Endothelial cell (in vitro differentiated cells): ENCODE data around the gene RGS7. TPM values are rescaled to one million over a fixed set of nuclear protein-coding genes. Genes with fewer than 3 reads are reported as not detected.
A peak's percentile ranks its signal among the peaks of the same experiment; 100 is the strongest.
"Not testable (repeated sequence)": the region's sequence is repeated elsewhere in the genome, so short reads cannot be mapped to it uniquely, and the experiment has no call there.

ENCODE experiments used
- DNase-seq: peaks from one replicate; pipeline ENCODE4 v3.0.0; 2021; ENCODE audit warnings: low spot score
- H3K27ac Mint-ChIP-seq: one replicate; pipeline ENCODE4 v1.8.0; 2021; ENCODE audit warnings: mixed read lengths, inconsistent platforms; ENCODE audit not compliant: unreplicated experiment
- H3K27me3 Mint-ChIP-seq: one replicate; pipeline ENCODE4 v1.8.0; 2021; ENCODE audit warnings: mild to moderate bottlenecking, moderate library complexity, mixed read lengths, inconsistent platforms; ENCODE audit not compliant: unreplicated experiment
- H3K36me3 Mint-ChIP-seq: one replicate; pipeline ENCODE4 v1.8.0; 2021; ENCODE audit warnings: mild to moderate bottlenecking, low read depth, mixed read lengths, inconsistent platforms; ENCODE audit not compliant: unreplicated experiment
- H3K4me1 Mint-ChIP-seq: one replicate; pipeline ENCODE4 v1.8.0; 2021; ENCODE audit warnings: mild to moderate bottlenecking, mixed read lengths, inconsistent platforms; ENCODE audit not compliant: unreplicated experiment
- H3K4me3 Mint-ChIP-seq: one replicate; pipeline ENCODE4 v1.8.0; 2021; ENCODE audit warnings: mild to moderate bottlenecking, mixed read lengths, inconsistent platforms; ENCODE audit not compliant: unreplicated experiment
- H3K9me3 Mint-ChIP-seq: one replicate; pipeline ENCODE4 v1.8.0; 2021; ENCODE audit warnings: mixed read lengths, inconsistent platforms; ENCODE audit not compliant: unreplicated experiment
- CTCF ChIP-seq: fragments of 200-600 bp; sonication (generic); IDR thresholded peaks from one replicate; pipeline ENCODE4 v1.5.0; 2021; ENCODE audit warnings: antibody characterized with exemption; ENCODE audit not compliant: unreplicated experiment
- total RNA-seq: library from RNA; stranded (reverse); fragmentation: NEBNext Ultra II Directional; extraction: Animal tissue kit (Norgen Biotek cat#: 25700); gene quantifications from one replicate; pipeline ENCODE4 v1.2.1, GENCODE V29; 2021; ENCODE audit not compliant: unreplicated experiment

RGS7 gene
- total RNA-seq, 1 donor from 2014 or later = 1.4 TPM

- TF ChIP-seq CTCF = no peak
- Mint-ChIP-seq H3K36me3 (peaks cover 4% of the 10 kb centered on the region), H3K27me3 (no peaks in the 10 kb centered on the region), H3K4me3 (no peak overlapping the region), H3K4me1 (no peaks in the 10 kb centered on the region), H3K27ac (no peak overlapping the region), H3K9me3 (no peaks in the 10 kb centered on the region)
- DNase-seq = no peak
Measured at GRCh38 chr1:240906477-240906876, 450.5 kb downstream of the RGS7 start.

- no peak for TF ChIP-seq CTCF
- no peaks in the 10 kb centered on the region for H3K9me3 Mint-ChIP-seq
- H3K4me3 Mint-ChIP-seq = no peak overlapping the region
- no peak for DNase-seq
- H3K27ac Mint-ChIP-seq = no peak overlapping the region
- no peaks in the 10 kb centered on the region for H3K4me1 Mint-ChIP-seq
- no peaks in the 10 kb centered on the region for H3K27me3 Mint-ChIP-seq
- peaks cover 4% of the 10 kb centered on the region for H3K36me3 Mint-ChIP-seq
Measured at GRCh38 chr1:240905225-240905765, 451.7 kb downstream of the RGS7 start.

GRCh38 chr1:240895424-240895823 is 461.6 kb downstream of the RGS7 start:
- H3K4me1 Mint-ChIP-seq, H3K4me3 Mint-ChIP-seq, H3K9me3 Mint-ChIP-seq: not testable (repeated sequence)

GRCh38 chr1:240888787-240889048 is 468.3 kb downstream of the RGS7 start:
- H3K4me1 Mint-ChIP-seq = no peaks in the 10 kb centered on the region
- H3K27ac Mint-ChIP-seq = no peak overlapping the region
- no peak for DNase-seq
- no peak overlapping the region for H3K4me3 Mint-ChIP-seq
- TF ChIP-seq CTCF = no peak
- H3K27me3 Mint-ChIP-seq = no peaks in the 10 kb centered on the region
- H3K36me3 Mint-ChIP-seq = no peaks in the 10 kb centered on the region
- no peaks in the 10 kb centered on the region for H3K9me3 Mint-ChIP-seq

More at GRCh38 chr1:240895424-240895823, 461.6 kb downstream of the RGS7 start:
- H3K36me3 Mint-ChIP-seq, DNase-seq, H3K27ac Mint-ChIP-seq, H3K27me3 Mint-ChIP-seq: not testable (repeated sequence)

- peak; percentile 97 for TF ChIP-seq CTCF
- Mint-ChIP-seq H3K27ac (no peak overlapping the region), H3K27me3 (no peaks in the 10 kb centered on the region), H3K4me1 (no peaks in the 10 kb centered on the region), H3K36me3 (no peaks in the 10 kb centered on the region), H3K4me3 (no peak overlapping the region), H3K9me3 (no peaks in the 10 kb centered on the region)
- peak; percentile 48 for DNase-seq
Measured at GRCh38 chr1:240888039-240888786, 468.8 kb downstream of the RGS7 start.
